Smooth muscle cell (in vitro differentiated cells): ENCODE results near the gene DNAJB8. TPM values are rescaled to one million over a fixed set of nuclear protein-coding genes. Genes with fewer than 3 reads are reported as not detected.

ENCODE experiments used
- DNase-seq: peaks from one replicate; lab custom pipeline; 2025; ENCODE audit not compliant: unreplicated experiment; lab: John Stamatoyannopoulos, UW
- H2AFZ ChIP-seq: fragments of 200-600 bp; sonication (generic); 2 replicates; pipeline ENCODE4 v1.6.0; 2016; ENCODE audit warnings: antibody characterized with exemption, low read depth, mild to moderate bottlenecking
- H3F3A ChIP-seq: fragments of 200-600 bp; sonication (generic); 2 replicates; pipeline ENCODE4 v1.6.0; 2017; ENCODE audit warnings: antibody characterized with exemption, low read depth
- H3K27ac ChIP-seq: fragments of 200-600 bp; sonication (generic); 2 replicates; pipeline ENCODE4 v1.5.1; 2016; ENCODE audit warnings: low read depth, mild to moderate bottlenecking
- H3K27me3 ChIP-seq: fragments of 200-600 bp; sonication (generic); 2 replicates; pipeline ENCODE4 v1.6.1; 2016; ENCODE audit warnings: low read depth, mild to moderate bottlenecking
- H3K36me3 ChIP-seq: fragments of 200-600 bp; sonication (generic); 2 replicates; pipeline ENCODE4 v1.5.1; 2016; ENCODE audit warnings: low read depth
- H3K4me1 ChIP-seq: fragments of 200-600 bp; sonication (generic); 2 replicates; pipeline ENCODE4 v1.5.1; 2016; ENCODE audit warnings: low read depth
- H3K4me2 ChIP-seq: fragments of 200-600 bp; sonication (generic); 2 replicates; pipeline ENCODE4 v1.6.0; 2016; ENCODE audit warnings: mild to moderate bottlenecking
- H3K4me3 ChIP-seq: fragments of 200-600 bp; sonication (generic); 2 replicates; pipeline ENCODE4 v1.5.1; 2016; ENCODE audit warnings: mild to moderate bottlenecking
- H3K79me2 ChIP-seq: fragments of 200-600 bp; sonication (generic); 2 replicates; pipeline ENCODE4 v1.6.0; 2016; ENCODE audit warnings: low read depth, mild to moderate bottlenecking
- H3K9ac ChIP-seq: fragments of 200-600 bp; sonication (generic); 2 replicates; pipeline ENCODE4 v1.6.0; 2016; ENCODE audit warnings: low read depth
- H3K9me3 ChIP-seq: fragments of 200-600 bp; sonication (generic); replicated peaks from 2 replicates; pipeline ENCODE4 v1.5.1; 2016; ENCODE audit warnings: low read depth
- H4K20me1 ChIP-seq: fragments of 200-600 bp; sonication (generic); 2 replicates; pipeline ENCODE4 v1.6.0; 2016; ENCODE audit warnings: low read depth
- CTCF ChIP-seq: fragments of 200-600 bp; sonication (generic); IDR thresholded peaks from 2 replicates; pipeline ENCODE4 v1.5.1; 2017; ENCODE audit warnings: borderline replicate concordance, mild to moderate bottlenecking, antibody characterized with exemption; ENCODE audit not compliant: insufficient read depth, poor library complexity, severe bottlenecking
- WGBS: methylation state at CpG from one replicate; pipeline ENCODE4 v1.1.7; 2016; ENCODE audit warnings: low lambda C conversion rate; 5-methylcytosine and 5-hydroxymethylcytosine counted together
- polyA plus RNA-seq: library from polyadenylated mRNA; unstranded; fragments of >200 nt; fragmentation: Nextera tagmentation; extraction: Ambion mirVana; gene quantifications from 2 replicates; pipeline ENCODE4 v1.2.1, GENCODE V29; 2016
- total RNA-seq: library from RNA; depleted of rRNA; stranded (reverse); fragments of >200 nt; gene quantifications from 2 replicates; pipeline ENCODE4 v1.2.3, GENCODE V29; 2014

Gene DNAJB8
- total and polyA plus RNA-seq, 2 experiments from 2014 or later: not detected

GRCh38 chr3:128479558-128480086 is 12.9 kb upstream of the DNAJB8 start:
- H3K4me2 ChIP-seq: no peak overlapping the region
- no peak for TF ChIP-seq CTCF
- H3K27ac ChIP-seq: no peak overlapping the region
- no peaks in the 10 kb centered on the region for H4K20me1 ChIP-seq
- DNase-seq: no peak
- H3K9me3 ChIP-seq: no peaks in the 10 kb centered on the region
- peaks cover 12% of the 10 kb centered on the region for H3F3A ChIP-seq
- H3K4me3 ChIP-seq: no peak overlapping the region
- H3K4me1 ChIP-seq: peaks cover 33% of the 10 kb centered on the region
- H3K9ac ChIP-seq: no peak overlapping the region
- 91% methylated on average over 10 of the region's 10 CpGs for WGBS
- peaks cover 2% of the 10 kb centered on the region for H3K27me3 ChIP-seq
- H3K36me3 ChIP-seq: no peaks in the 10 kb centered on the region
- no peaks in the 10 kb centered on the region for H3K79me2 ChIP-seq
- no peak overlapping the region for H2AFZ ChIP-seq

DNA sequence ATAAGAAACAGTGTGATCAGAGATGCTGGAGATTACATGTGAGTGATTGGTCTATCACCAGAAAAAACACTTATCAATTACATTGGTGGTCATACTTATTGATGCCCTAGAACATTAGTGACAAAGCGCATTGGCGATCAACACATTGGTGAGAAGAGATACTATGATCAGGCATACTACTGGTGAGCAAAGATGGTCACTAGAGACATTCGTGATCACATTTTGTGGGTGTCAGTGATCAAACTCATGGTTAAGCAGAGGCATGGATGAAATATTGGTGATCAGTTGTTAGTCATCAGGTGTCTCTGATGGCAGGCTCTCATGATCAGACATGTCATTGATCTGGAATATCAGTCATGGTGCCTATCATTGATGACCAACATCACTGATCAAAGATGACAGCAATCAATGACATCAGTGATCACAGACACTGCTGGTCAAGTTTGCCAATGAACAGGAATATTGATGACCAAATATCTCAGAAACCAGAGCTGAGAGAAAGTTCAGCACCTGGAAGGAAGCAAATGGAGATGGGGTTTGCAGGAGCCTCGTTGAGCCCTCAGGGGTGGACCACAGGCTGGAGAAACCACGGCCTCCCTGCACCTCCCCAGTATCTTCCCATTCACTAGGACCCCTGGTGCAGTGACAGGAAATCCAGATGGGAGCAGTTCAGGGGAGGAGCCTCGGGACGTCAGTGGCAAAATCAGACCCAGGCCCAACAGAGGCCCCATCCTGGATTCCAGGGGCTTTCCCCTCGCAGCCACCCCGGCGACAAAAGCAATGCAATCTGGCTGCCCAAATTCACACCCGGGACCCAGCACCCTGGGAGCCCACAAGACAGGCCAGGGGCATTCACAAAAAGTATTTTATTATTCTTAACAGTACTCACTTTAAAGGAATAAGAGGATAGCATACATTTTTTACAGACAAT is 12.2 kb upstream of the DNAJB8 start:
- no peak overlapping the region for H2AFZ ChIP-seq
- H3K9me3 ChIP-seq: no peaks in the 10 kb centered on the region
- H3K79me2 ChIP-seq: no peaks in the 10 kb centered on the region
- TF ChIP-seq CTCF: no peak
- no peaks in the 10 kb centered on the region for H3K36me3 ChIP-seq
- H3K9ac ChIP-seq: no peak overlapping the region
- no peak overlapping the region for H3K27ac ChIP-seq
- H3K4me2 ChIP-seq: no peak overlapping the region
- no peaks in the 10 kb centered on the region for H4K20me1 ChIP-seq
- H3K4me1 ChIP-seq: peaks cover 25% of the 10 kb centered on the region
- WGBS: 89% methylated on average over 11 of the region's 11 CpGs
- peaks cover 6% of the 10 kb centered on the region for H3K27me3 ChIP-seq
- peaks cover 5% of the 10 kb centered on the region for H3F3A ChIP-seq
- DNase-seq: no peak
- H3K4me3 ChIP-seq: no peak overlapping the region

DNA sequence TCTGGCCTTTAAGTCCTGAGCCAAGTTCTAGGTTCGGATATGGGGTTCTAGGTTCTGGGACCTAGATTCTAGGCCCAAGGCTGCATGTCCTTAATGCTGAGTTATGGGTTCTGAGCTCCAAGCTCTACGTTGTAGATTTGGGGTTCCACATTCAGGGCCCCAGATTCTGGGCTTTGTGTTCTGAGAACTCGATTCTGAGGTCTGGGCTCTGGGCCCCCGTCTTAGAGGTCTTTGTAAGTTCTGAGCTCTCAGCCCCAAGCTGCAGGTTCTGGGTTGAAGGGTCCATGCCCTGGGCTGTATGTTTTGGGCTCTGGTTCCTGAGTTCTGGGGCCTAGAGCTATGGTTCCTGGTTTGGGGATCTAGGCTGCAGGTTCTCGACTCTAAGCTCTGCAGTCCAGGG is 10.0 kb upstream of the DNAJB8 start:
- H3K36me3 ChIP-seq: no peaks in the 10 kb centered on the region
- 92% methylated on average over 5 of the region's 5 CpGs for WGBS

More for the DNA sequence above, 10.0 kb upstream of the DNAJB8 start:
- no peaks in the 10 kb centered on the region for H3K79me2 ChIP-seq
- no peaks in the 10 kb centered on the region for H4K20me1 ChIP-seq
- TF ChIP-seq CTCF: no peak
- H3K9me3 ChIP-seq: no peaks in the 10 kb centered on the region
- peaks cover 6% of the 10 kb centered on the region for H3K27me3 ChIP-seq
- H3K9ac ChIP-seq: no peak overlapping the region
- H2AFZ ChIP-seq: no peak overlapping the region
- H3K27ac ChIP-seq: no peak overlapping the region
- DNase-seq: no peak
- no peak overlapping the region for H3K4me3 ChIP-seq
- no peak overlapping the region for H3K4me2 ChIP-seq
- H3K4me1 ChIP-seq: peaks cover 4% of the 10 kb centered on the region
- no peaks in the 10 kb centered on the region for H3F3A ChIP-seq
